Measurements from ENCODE around the gene LSMEM2.
"Not testable (repeated sequence)": the region's sequence is repeated elsewhere in the genome, so short reads cannot be mapped to it uniquely, and the experiment has no call there.

Gene LSMEM2

GRCh38 chr3:50298836-50299637, 20.1 kb downstream of the LSMEM2 start, which contains the start of the genes HYAL3 and NAA80:
TSS of gene HYAL3 (minus strand) at chr3:50299405. CDS start at chr3:50295602, 3,803 bp downstream.
TSS of gene NAA80 (minus strand) at chr3:50299405. CDS start at chr3:50297463, 1,942 bp downstream.
- DNase-seq (ENCODE audit: low spot score), result peak; percentile 100

- no peak for DNase-seq (ENCODE audit: low spot score)
These were observed 20.7 kb downstream of the LSMEM2 start for GRCh38 chr3:50299638-50299928.

DNA sequence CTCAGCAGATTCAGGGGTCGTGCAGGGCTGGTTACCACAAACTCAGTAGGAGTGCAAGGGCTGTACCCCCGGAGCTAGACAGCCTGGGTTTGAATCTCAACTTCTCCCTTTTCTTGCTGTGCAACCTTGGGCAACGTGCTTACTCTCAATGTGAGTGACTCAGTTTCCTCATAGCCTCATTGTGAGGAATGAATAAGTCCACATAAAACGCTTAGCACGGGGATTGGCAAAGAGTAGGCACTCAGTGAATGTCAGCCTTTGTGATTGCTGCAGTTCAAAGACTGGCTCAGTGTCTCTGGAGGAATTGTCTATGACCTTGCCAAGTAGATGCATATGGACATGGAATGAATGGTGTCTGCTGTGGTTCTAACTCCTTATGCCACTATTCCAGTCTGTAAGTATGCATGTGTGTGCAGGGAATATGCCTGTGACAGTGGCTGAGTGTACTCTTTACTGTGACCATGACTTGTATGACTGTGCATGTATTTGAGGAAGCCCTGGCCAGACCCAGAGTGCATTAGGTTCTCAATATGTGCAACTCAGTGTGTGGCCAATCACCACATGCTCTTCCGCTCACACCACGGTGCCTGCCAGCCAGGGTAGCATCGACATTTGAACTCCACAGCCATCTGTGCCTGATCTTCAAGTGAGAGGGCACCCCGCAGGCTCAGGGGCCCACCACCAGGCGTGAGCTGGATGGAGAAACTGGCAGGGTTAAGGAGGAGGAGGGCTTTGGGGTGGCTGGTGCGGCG, 21.2 kb downstream of the LSMEM2 start:
- DNase-seq (ENCODE audit: low spot score), result peak; percentile 85

- DNase-seq (ENCODE audit: low spot score), result no peak
These were observed 21.9 kb downstream of the LSMEM2 start for GRCh38 chr3:50300681-50301254.

DNA sequence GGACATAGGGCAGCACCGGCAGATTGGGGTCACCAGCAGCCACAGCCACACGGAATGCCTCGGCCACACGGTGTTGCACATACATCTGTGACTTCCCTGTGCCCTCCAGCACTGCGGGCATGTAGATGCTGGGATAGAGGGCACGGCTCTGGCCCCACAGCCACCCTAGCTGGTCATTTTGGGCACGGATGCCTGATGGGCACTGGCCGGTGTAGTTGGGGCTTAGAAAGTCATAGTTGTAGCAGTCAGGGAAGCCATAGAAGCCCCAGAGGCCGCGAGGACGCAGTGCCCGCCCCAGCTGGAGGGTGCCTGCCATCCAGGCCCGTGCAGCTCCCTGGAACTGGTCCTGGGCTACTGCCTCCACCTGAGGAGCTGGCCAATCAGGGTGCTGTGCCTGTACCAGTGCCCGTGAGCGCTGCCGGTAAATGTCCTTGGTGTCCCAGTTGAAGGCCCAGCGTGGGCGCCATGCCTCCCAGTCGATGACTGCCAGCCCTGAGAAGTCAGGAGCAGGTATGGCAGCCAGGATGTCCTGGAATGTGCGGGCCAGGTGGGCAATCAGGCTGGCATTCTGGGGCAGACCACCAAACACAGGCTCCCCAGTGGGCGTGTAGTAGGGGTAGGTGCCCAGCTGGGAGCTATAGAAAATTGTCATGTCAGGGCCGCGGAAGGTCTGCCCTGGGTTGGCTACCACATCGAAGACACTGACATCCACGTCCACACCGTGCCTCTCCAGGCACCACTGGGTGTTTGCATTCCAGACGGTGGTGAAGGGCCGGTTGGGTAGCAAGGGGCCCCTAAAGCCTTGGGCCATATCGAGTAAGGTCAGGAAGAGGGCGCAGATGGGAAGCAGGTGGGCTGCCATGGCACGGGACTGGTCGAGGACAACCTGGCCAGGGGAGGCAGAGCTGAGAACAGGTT, 23.5 kb downstream of the LSMEM2 start:
- no peak for DNase-seq (ENCODE audit: low spot score)

GRCh38 chr3:50303013-50303815, 24.3 kb downstream of the LSMEM2 start, which contains the start of gene HYAL1:
TSS of gene HYAL1 (minus strand) at chr3:50303574. CDS start at chr3:50302956, 618 bp downstream.
- DNase-seq (ENCODE audit: low spot score), result peak; percentile 13

DNA sequence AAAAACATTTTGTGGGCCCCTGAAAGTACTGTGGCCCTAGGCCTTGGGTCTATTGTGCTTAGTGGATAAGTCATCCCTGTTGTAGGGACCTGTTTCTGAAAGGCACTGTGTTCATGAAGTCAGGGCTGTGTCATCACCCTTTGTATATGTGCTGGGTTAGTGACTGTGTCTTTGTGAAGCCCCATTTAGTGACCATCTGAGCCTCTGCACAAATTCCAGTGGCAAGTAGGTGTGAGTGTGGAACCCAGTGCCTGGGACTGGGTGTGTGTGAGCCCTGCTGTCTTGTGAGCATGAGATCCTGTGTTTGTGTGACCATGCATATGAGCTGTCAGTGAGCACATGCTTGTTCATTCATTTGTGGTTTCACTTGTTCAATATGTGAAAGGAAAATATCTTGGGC, 25.7 kb downstream of the LSMEM2 start:
- DNase-seq (ENCODE audit: low spot score), result no peak

GRCh38 chr3:50312041-50312440, 33.2 kb downstream of the LSMEM2 start:
- not testable (repeated sequence) for DNase-seq (ENCODE audit: low spot score)

GRCh38 chr3:50314342-50314741, 35.5 kb downstream of the LSMEM2 start:
- no peak for DNase-seq (ENCODE audit: low spot score)

DNA sequence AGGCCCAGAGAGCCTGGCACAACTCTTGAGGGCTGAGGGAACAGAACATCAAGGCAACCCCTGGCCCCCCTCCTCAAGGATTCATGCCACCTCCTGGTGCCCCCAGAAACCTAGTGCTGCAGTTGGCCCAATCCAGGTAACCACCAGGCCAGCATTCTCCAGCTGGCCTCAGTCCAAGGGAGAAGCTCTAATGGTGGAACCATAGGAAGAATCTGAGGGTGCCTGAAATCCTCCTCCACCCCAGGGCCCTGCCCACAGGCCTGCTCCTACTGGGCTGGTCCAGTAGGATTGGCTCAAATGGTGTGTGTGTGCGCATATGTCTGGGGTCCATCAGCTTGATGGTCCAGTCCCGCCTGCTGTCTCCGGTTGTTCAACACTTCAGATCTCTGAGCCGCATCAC, 35.9 kb downstream of the LSMEM2 start:
- no peak for DNase-seq (ENCODE audit: low spot score)

GRCh38 chr3:50316657-50317242, 37.9 kb downstream of the LSMEM2 start:
- no peak for DNase-seq (ENCODE audit: low spot score)

DNA sequence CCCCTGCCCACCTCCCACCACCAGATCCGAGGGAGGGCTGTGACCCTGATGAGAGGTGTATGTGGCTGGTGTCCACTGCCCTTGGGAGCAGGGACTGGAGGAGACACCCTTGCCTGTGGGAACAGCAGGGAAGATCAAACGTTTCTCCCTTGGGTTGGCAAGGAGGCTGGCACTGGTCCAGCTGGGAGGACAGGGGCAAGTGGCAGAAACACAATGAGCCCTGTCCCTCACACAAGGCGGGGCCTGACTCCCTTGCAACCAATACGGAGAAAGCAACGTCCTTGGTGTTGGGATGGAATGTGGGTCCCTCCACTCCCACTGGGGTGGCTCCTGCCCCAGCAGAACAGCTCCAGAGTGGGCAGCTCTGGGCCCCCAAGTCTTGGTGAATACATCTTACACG, 38.4 kb downstream of the LSMEM2 start:
- DNase-seq (ENCODE audit: low spot score), result no peak

DNA sequence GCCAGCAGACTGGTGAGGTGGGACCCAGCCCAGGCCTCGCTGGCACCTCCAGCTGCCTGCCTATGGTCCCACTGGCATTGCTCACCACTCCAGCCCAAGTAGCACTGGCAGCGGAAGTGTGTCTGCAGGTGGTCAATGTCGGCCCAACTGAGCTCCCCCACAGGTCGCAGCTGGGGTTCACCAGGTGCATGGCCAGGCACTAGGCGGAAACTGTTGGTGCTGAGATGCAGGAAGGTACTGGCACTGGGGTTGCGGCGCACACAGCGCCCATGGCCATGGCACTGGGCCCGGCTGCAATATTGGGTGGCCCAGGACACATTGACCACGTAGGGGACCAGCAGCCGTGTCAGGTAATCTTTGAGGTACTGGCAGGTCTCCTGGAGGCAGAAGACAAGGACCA, 39.3 kb downstream of the LSMEM2 start:
- no peak for DNase-seq (ENCODE audit: low spot score)

DNA sequence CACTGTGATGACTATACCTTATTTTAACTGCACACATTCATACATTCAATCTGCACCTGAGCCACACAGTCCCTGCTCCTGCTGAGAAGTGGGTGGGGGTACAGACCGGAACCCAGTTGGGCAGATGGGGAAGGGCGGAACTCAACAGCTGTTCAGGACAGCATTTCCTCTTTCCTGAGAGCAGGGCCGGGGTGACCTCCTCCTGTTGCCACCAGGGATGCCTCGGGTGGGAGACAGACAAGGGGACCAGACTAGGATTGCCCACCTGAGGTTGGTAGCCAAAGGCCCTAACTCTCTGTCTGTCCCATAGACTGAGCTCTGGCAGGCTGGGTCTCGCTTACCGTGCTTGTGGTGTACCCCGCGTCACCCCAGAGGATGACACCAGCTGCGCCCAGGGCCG, 39.7 kb downstream of the LSMEM2 start:
- no peak for DNase-seq (ENCODE audit: low spot score)

GRCh38 chr3:50319181-50319893, 40.5 kb downstream of the LSMEM2 start:
- no peak for DNase-seq (ENCODE audit: low spot score)

DNA sequence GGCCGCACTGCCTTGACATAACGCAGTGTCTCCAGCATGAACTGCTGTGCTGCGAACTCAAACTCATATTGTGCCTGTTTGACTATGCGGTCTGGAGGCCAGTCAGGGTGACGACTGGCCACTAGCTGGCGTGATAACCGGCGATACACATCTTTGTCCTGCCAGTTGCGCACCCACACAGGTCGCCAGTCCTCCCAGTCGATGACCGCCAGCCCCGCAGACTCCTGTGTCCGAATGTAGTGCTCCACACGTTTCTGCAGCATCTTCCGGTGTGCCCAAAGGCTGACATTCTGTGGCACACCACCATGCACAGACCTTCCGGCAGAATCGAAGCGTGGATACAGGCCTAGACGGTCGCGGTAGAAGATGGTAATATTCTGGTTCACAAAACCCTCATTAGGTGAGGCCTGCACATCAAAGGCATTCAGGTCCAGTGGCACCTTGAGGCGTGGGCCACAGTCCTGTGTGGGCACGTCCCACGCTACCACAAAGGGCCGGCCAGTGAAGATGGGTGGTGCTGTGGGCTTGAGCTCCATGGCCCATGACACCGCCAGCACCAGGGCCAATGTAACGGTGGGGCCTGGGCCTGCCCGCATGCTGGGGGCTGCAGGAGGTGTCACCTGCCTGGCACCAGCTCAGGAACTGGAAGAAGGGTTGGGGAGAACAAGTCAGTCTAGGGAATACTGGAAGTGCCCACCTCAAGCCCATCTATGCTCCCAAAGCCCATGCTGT, 41.2 kb downstream of the LSMEM2 start:
- no peak for DNase-seq (ENCODE audit: low spot score)

DNA sequence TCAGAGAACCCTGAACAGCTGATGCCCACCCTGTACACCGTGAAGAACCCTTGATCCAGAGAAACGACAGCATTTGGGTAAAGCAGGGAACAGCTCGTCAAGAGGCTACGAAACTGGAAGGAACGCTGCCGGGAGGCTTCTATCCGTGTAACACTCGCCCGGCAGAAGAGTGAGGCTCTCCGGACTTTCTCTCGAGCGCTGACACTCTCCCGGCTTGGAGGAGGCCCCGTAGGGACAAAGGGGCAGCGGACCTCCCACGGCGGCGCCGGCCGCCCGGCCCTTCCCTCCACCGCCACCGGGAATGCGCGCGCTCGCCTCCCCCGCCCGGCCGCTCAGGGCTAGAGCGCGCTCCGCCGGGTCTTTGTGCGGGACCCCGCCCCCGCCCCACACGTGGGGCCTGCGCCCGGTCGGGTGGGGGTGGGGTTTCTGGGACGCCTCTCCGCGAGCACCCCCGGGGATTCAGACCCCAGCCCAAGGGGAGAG, 42.0 kb downstream of the LSMEM2 start:
- peak; percentile 84 for DNase-seq (ENCODE audit: low spot score)

- peak; percentile 93 for DNase-seq (ENCODE audit: low spot score)
These were observed 42.6 kb downstream of the LSMEM2 start for GRCh38 chr3:50321336-50322114.

DNA sequence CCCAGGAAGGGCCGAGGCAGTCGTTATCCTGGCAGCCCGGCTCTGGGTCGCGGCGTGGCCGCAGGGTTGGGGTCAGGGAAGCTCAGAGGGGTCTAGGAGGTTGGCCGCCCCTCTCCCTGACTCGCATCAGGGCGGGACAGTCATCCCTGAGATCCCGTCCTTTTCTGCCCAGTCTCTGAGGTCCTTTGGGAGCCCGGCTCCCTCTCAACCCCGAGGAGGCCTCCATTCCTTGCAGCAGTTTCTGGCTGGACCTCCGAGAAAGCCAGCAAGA, 43.2 kb downstream of the LSMEM2 start:
- DNase-seq (ENCODE audit: low spot score), result no peak
